Brain microvascular endothelial cell (primary cell): ENCODE data around the gene INSRR.

Experiments
- DNase-seq: peaks from one replicate; pipeline ENCODE4 v3.0.0-alpha.2; 2020
- H3K27ac ChIP-seq: fragments of 250-450 bp; sonication (Bioruptor Pico); 2 replicates; pipeline ENCODE4 v1.5.1; 2020; ENCODE audit warnings: mild to moderate bottlenecking, moderate library complexity
- H3K27me3 ChIP-seq: fragments of 250-450 bp; sonication (Bioruptor Pico); replicated peaks from 2 replicates; pipeline ENCODE4 v1.5.1; 2020; ENCODE audit warnings: mild to moderate bottlenecking
- H3K36me3 ChIP-seq: fragments of 250-450 bp; sonication (Bioruptor Pico); replicated peaks from 2 replicates; pipeline ENCODE4 v1.5.1; 2020; ENCODE audit warnings: mild to moderate bottlenecking
- H3K4me3 ChIP-seq: 2 replicates; pipeline ENCODE4 v1.5.1; 2011; ENCODE audit warnings: low read depth, mild to moderate bottlenecking, control low read depth, low read length, moderate library complexity
- in situ Hi-C: cut with HindIII; loops from 2 replicates; pipeline ENCODE4 v1.10.0; 2017; ENCODE audit warnings: low sequenced_read_pairs, low pct_ligation_motif_present
- TF ChIP-seq, protein P1 (sequence below): IDR thresholded peaks from 2 replicates; pipeline ENCODE4 v1.5.1; 2011; ENCODE audit warnings: low read depth, mild to moderate bottlenecking, moderate library complexity, low read length, control low read depth, inconsistent platforms; ENCODE audit errors: missing control alignments

Gene INSRR

DNA sequence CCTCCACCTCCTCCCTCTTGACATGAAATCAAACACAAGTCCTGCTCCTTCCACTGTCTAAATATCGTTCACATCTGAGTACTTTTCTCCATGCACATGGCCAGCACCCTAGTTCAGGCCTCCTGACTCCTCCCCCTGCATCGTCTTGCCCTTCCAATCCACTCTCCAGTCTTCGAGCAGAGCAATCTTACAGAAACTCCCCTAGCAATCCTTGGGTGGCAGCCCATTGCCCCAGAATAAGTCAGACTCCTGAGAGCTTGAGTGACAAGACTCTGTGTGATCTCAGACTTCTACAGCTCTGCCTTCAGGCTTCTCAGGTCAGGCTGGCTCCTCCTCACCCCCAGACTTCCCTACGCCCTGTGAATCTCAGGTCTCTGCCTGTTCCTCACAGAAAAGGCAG is 47.7 kb downstream of the INSRR start:
- TF ChIP-seq, protein P1, sequence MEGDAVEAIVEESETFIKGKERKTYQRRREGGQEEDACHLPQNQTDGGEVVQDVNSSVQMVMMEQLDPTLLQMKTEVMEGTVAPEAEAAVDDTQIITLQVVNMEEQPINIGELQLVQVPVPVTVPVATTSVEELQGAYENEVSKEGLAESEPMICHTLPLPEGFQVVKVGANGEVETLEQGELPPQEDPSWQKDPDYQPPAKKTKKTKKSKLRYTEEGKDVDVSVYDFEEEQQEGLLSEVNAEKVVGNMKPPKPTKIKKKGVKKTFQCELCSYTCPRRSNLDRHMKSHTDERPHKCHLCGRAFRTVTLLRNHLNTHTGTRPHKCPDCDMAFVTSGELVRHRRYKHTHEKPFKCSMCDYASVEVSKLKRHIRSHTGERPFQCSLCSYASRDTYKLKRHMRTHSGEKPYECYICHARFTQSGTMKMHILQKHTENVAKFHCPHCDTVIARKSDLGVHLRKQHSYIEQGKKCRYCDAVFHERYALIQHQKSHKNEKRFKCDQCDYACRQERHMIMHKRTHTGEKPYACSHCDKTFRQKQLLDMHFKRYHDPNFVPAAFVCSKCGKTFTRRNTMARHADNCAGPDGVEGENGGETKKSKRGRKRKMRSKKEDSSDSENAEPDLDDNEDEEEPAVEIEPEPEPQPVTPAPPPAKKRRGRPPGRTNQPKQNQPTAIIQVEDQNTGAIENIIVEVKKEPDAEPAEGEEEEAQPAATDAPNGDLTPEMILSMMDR: no peak

DNA sequence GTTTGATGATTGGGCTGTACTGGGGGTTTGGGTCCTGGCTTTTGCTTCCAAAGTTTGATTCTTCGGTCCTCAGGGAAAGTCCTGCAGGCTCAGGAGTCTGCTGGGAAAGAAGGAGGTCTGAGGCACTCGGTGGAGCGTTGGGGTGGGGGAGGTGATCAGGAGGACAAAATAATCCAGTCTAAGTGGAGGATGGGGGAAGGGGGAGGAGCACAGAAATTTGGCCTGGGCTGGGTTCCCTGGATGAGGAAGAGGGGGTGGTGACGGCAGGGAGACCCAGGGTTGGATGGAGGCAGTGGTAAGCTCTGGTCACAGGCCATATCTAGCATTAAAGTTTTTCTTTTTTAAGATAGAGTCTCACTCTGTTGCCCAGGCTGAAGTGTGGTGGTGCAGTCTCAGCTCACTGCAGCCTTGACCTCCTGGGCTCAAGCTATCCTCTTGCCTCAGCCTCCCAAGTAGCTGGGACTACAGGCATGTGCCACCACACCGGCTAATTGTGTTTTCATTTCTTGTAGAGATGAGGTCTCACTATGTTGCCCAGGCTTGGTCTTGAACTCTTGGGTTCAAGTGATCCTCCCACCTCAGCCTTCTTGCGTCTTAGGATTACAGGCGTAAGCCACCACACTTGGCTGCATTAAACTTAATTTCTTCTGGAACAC is 49.1 kb downstream of the INSRR start:
- H3K4me3 ChIP-seq: no peak overlapping the region
- H3K36me3 ChIP-seq: no peaks in the 10 kb centered on the region
- DNase-seq: no peak
- H3K27me3 ChIP-seq: no peaks in the 10 kb centered on the region
- TF ChIP-seq, protein P1: no peak
- in situ Hi-C loops: no loop called here
- H3K27ac ChIP-seq: no peak overlapping the region

More for the DNA sequence above, 47.7 kb downstream of the INSRR start:
- no peak overlapping the region for H3K4me3 ChIP-seq
- no peaks in the 10 kb centered on the region for H3K36me3 ChIP-seq
- in situ Hi-C loops: no loop called here
- no peaks in the 10 kb centered on the region for H3K27me3 ChIP-seq
- H3K27ac ChIP-seq: no peak overlapping the region
- DNase-seq: no peak

DNA sequence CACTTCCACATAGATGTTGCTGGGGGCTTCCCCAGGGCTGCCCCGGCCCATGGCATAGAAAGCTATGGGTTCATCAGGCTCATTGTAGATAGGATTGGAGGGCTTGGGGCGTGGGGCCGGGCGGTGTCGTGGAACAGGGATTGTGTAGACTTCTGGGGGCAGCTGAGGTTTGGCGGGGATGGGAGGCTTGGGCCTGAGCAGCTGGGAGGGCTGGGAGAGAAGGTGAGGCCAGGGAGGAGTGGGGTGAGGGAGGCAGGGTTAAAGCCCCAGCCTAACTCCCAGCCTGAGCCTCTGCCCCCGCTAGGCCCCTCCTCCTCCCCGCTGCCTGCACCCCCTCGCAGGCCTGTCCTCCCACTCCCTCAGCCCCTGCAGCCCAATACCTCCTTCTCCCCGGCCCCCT is 49.6 kb downstream of the INSRR start:
- no peak overlapping the region for H3K27ac ChIP-seq
- in situ Hi-C loops: no loop called here
- no peaks in the 10 kb centered on the region for H3K36me3 ChIP-seq

DNA sequence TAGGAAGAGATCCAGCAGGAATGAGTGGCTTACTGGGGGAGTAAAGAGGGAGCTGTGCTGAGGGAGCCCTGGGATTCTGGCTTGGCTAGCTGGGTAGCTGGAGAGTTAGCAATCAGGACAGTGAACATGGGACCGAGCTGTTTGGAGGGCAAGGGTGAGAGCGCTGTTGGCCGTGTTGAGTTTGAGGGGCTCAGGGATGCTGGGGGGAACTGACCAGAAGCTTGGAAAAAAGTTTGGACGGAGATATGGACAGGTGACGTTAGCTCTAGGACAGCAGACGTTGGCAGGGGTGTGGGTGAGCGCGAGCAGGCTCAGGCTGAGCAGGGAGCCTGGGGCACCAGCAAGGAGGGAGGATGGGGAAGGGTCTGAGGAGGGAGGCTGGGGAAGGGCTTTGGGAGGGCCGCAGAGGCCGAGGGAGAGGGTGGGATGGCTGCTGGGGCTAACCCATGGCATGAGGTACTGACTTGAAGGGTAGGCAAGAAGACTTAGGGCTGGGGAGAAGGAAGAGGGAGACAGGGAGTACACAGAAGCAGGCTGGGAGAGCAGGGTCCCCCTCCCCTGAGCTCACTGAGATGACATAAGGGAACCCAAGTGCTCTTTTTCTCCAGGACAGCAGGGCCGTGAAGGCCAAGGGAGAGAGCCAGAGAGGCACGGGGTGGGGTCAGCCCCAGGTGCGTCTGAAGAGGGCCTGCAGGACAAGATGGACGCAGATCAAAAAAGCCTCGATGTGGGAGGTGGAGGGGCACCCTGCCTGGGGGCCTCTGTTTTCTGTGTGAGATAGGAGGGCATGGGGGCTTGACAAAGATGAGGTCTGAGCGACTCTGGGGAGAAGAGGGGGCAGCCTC is 50.5 kb downstream of the INSRR start:
- no peak for DNase-seq
- Histone ChIP-seq H3K27me3 (no peaks in the 10 kb centered on the region), H3K36me3 (no peaks in the 10 kb centered on the region), H3K4me3 (no peak overlapping the region), H3K27ac (no peak overlapping the region)
- TF ChIP-seq, protein P1: no peak
- in situ Hi-C loops: no loop called here

More for the DNA sequence above, 49.6 kb downstream of the INSRR start:
- H3K27me3 ChIP-seq: no peaks in the 10 kb centered on the region
- no peak for DNase-seq
- TF ChIP-seq, protein P1: no peak
- no peak overlapping the region for H3K4me3 ChIP-seq

DNA sequence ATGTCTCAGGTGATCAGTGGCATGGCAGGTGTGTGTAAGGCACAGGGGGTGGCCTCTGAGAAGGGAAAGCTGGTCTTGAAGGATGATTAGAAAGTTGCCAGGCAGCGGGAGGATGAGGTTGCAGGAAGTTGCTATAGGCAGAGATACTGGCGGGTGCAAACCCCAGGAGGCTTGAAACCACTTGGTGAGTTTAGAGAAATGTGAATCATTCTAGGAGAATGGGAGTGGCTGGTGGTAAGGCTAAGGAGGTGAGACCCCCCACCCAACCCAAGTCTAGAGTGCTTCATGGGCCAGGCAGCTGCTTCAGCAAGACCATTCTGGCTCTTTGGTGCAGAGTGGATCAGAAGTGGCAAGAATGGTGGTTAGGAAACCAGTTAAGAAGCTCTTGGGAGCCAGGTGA is 51.3 kb downstream of the INSRR start:
- no peaks in the 10 kb centered on the region for H3K36me3 ChIP-seq
- DNase-seq: no peak
- in situ Hi-C loops: no loop called here
- H3K4me3 ChIP-seq: no peak overlapping the region
- no peak overlapping the region for H3K27ac ChIP-seq
- H3K27me3 ChIP-seq: no peaks in the 10 kb centered on the region
- TF ChIP-seq, protein P1: no peak
